K562 (cell line): ENCODE measurements around the gene SLC1A2. TPM values are rescaled to one million over a fixed set of nuclear protein-coding genes. Genes with fewer than 3 reads are reported as not detected.

Source experiments
- ATAC-seq: fragments of 200-7000 bp; cut with Tn5 transposase; 3 replicates; pipeline ENCODE4 v1.9.1; 2020; ENCODE audit warnings: moderate library complexity
- BruUV-seq: library from RNA; stranded (reverse); fragments of 400-500 nt; replicated peaks from 2 replicates; lab custom pipeline; 2021; lab: Mats Ljungman, UMichigan
- CTCF ChIA-PET: fragments of 300-600 bp; formaldehyde crosslinking; extraction: SDS; loops from one replicate; lab custom pipeline; 2021; ENCODE audit warnings: low intra/inter-chr PET ratio; lab: Yijun Ruan, JAX
- POLR2A ChIA-PET: fragments of 300-600, 350-650 bp; sonication (Branson Sonifier 250); formaldehyde crosslinking; extraction: SDS; loops from one replicate; lab custom pipeline; 2021; ENCODE audit warnings: antibody characterized with exemption, inconsistent platforms; lab: Yijun Ruan, JAX
- DNase-seq, 4 experiments: peaks; one replicate each; pipeline versions ENCODE4 v3.0.0 to v3.0.0-alpha.2; 2011 to 2018; ENCODE audit warnings: low spot score in 3 of 4, mixed read lengths in 3 of 4; ENCODE audit errors: extremely low read depth in 1 of 4
- FAIRE-seq: peaks from 2 replicates; lab custom pipeline; 2011; peaks lifted over from hg19 to GRCh38; lab: Jason Lieb, UNC
- H2AFZ ChIP-seq: 2 replicates; pipeline ENCODE4 v1.6.0; 2011; ENCODE audit warnings: low read depth, low read length, control low read depth, inconsistent platforms
- H3K27ac ChIP-seq: fragments of 200-600 bp; 3 replicates; pipeline ENCODE4 v1.8.0; 2011; ENCODE audit warnings: low read depth, mild to moderate bottlenecking, control low read depth, inconsistent platforms, low read length, moderate library complexity, mixed read lengths; ENCODE audit errors: extremely low read depth
- H3K27me3 ChIP-seq, 2 experiments: fragments of 300-600 bp in 1 of 2; 2 replicates in 1 of 2; 3 replicates in 1 of 2; pipeline versions ENCODE4 v1.6.0 to v1.8.0; 2011; ENCODE audit warnings: inconsistent platforms in 2 of 2, low read length in 2 of 2, mild to moderate bottlenecking in 1 of 2, mixed read lengths in 1 of 2, moderate library complexity in 1 of 2; ENCODE audit not compliant: control insufficient read depth in 2 of 2, insufficient read depth in 2 of 2
- H3K36me3 ChIP-seq: fragments of 300-600 bp; 3 replicates; pipeline ENCODE4 v1.8.0; 2011; ENCODE audit warnings: mild to moderate bottlenecking, low read length, inconsistent platforms; ENCODE audit not compliant: control insufficient read depth, insufficient read depth
- H3K4me1 ChIP-seq, 2 experiments: fragments of 200-600 bp in 1 of 2; replicated peaks in 1 of 2; 2 replicates in 1 of 2; 3 replicates in 1 of 2; pipeline versions ENCODE4 v1.5.1 to v1.8.0; 2011; ENCODE audit warnings: inconsistent platforms in 2 of 2, low read length in 2 of 2, mild to moderate bottlenecking in 1 of 2, mixed read lengths in 1 of 2, moderate library complexity in 1 of 2; ENCODE audit not compliant: control insufficient read depth in 2 of 2, insufficient read depth in 2 of 2
- H3K4me2 ChIP-seq: 2 replicates; pipeline ENCODE4 v1.6.1; 2011; ENCODE audit warnings: low read length, control low read depth, inconsistent platforms, mixed read lengths; ENCODE audit not compliant: insufficient read depth
- H3K4me3 ChIP-seq: fragments of 200-600 bp; sonication (generic), shearing (Covaris generic); 2 replicates; pipeline ENCODE4 v1.5.1; 2016; ENCODE audit warnings: control low read depth, inconsistent platforms
- H3K79me2 ChIP-seq: fragments of 200-600 bp; 3 replicates; pipeline ENCODE4 v1.8.0; 2011; ENCODE audit warnings: low read length, inconsistent platforms; ENCODE audit not compliant: control insufficient read depth, insufficient read depth
- H3K9ac ChIP-seq, 2 experiments: 2 replicates each; pipeline versions ENCODE4 v1.6.0 to v1.6.1; 2011; ENCODE audit warnings: low read depth in 2 of 2, low read length in 2 of 2, control low read depth in 1 of 2, inconsistent platforms in 1 of 2, mild to moderate bottlenecking in 1 of 2, mixed read lengths in 1 of 2; ENCODE audit not compliant: insufficient read depth in 1 of 2
- H3K9me1 ChIP-seq: one replicate; pipeline ENCODE4 v1.6.0; 2011; ENCODE audit warnings: inconsistent platforms, mild to moderate bottlenecking, low read length, moderate library complexity; ENCODE audit not compliant: control insufficient read depth, insufficient read depth
- H3K9me3 ChIP-seq: replicated peaks from 2 replicates; pipeline ENCODE4 v1.5.1; 2011; ENCODE audit warnings: low read depth, low read length, inconsistent platforms; ENCODE audit not compliant: control insufficient read depth, insufficient read depth
- H4K20me1 ChIP-seq: replicated peaks from 2 replicates; pipeline ENCODE4 v1.6.1; 2011; ENCODE audit warnings: low read length, inconsistent platforms, mixed read lengths; ENCODE audit not compliant: control insufficient read depth, insufficient read depth
- ADNP ChIP-seq: fragments of 200-800 bp; sonication (Bioruptor generic); IDR thresholded peaks from 2 replicates; pipeline ENCODE4 v1.6.1; 2016; ENCODE audit warnings: missing genetic modification characterization, missing compliant biosample characterization
- CC2D1A ChIP-seq: fragments of 450-650 bp; IDR thresholded peaks from 2 replicates; pipeline ENCODE4 v1.6.1; 2017; ENCODE audit warnings: mild to moderate bottlenecking
- CEBPG ChIP-seq, 3 experiments: fragments of 200-800 bp in 1 of 3; sonication (Bioruptor generic) in 1 of 3; sonication (generic) in 1 of 3; formaldehyde crosslinking in 1 of 3; IDR thresholded peaks in 2 of 3; conservative IDR thresholded peaks in 1 of 3; 2 replicates each; pipeline versions ENCODE4 v1.6.1 to v1.8.0; 2016 to 2022; ENCODE audit warnings: missing compliant biosample characterization in 2 of 3, missing genetic modification characterization in 2 of 3, mild to moderate bottlenecking in 1 of 3, missing genetic modification reagents in 1 of 3
- HSF4 ChIP-seq: fragments of 250-450 bp; sonication (Bioruptor Pico); IDR thresholded peaks from 2 replicates; pipeline ENCODE4 v2.1.2; 2022; ENCODE audit warnings: mild to moderate bottlenecking, moderate library complexity, borderline replicate concordance
- LARP7 ChIP-seq: fragments of 450-650 bp; IDR thresholded peaks from 2 replicates; pipeline ENCODE4 v1.6.1; 2016
- MEIS2 ChIP-seq: fragments of 450-650 bp; IDR thresholded peaks from 2 replicates; pipeline ENCODE4 v1.6.1; 2014; ENCODE audit warnings: mild to moderate bottlenecking; ENCODE audit not compliant: partially characterized antibody
- PCBP1 ChIP-seq: fragments of 200-400 bp; formaldehyde crosslinking; IDR thresholded peaks from 2 replicates; pipeline ENCODE4 v1.6.1; 2018; ENCODE audit warnings: mild to moderate bottlenecking, low read depth, low read length; ENCODE audit not compliant: poor library complexity, severe bottlenecking
- SOX6 ChIP-seq: fragments of 450-650 bp; IDR thresholded peaks from 2 replicates; pipeline ENCODE4 v1.6.1; 2014; ENCODE audit warnings: mild to moderate bottlenecking
- TBP ChIP-seq: optimal IDR thresholded peaks from 2 replicates; pipeline ENCODE3; 2011; ENCODE audit warnings: low read depth, low read length, improper control_type of control experiment
- WGBS: fragments of 100-300 bp; shearing (Covaris generic); methylation state at CpG from one replicate; pipeline ENCODE4 v1.1.6; 2016; ENCODE audit warnings: low coverage, mixed read lengths; ENCODE audit not compliant: insufficient coverage; ENCODE audit errors: missing lambda C conversion rate; 5-methylcytosine and 5-hydroxymethylcytosine counted together
- in situ Hi-C: fragments of 300-500 bp; cut with MboI; formaldehyde crosslinking; loops from 4 replicates; pipeline ENCODE4 v1.15.0; 2018; ENCODE audit warnings: inconsistent platforms, mixed read lengths
- intact Hi-C: fragments of 100-400 bp; cut with micrococcal nuclease; formaldehyde crosslinking; loops from 2 replicates; pipeline ENCODE4 v1.14.2; 2022
- polyA plus RNA-seq, 8 experiments: library from polyadenylated mRNA; depleted of rRNA in 4 of 8; stranded (reverse) in 5 of 8; unstranded in 3 of 8; fragments of >200 nt; fragmentation: Nextera tagmentation in 2 of 8; fragmentation: Illumina TruSeq in 1 of 8; extraction: Ambion mirVana in 2 of 8; extraction: Trizol in 1 of 8; gene quantifications; 2 replicates each; pipeline versions ENCODE4 v1.2.1 to v1.2.3, GENCODE V29; 2011 to 2014; ENCODE audit warnings: inconsistent platforms in 1 of 8, missing spikeins in 1 of 8
- total RNA-seq, 7 experiments: library from RNA; depleted of rRNA in 6 of 7; stranded (reverse); fragments of >200 nt in 6 of 7; fragmentation: Illumina TruSeq in 2 of 7; extraction: Trizol in 2 of 7; gene quantifications; 2 replicates each; pipeline versions ENCODE4 v1.2.1 to v1.2.3, GENCODE V29; 2011 to 2021; ENCODE audit warnings: low replicate concordance in 1 of 7
- TF ChIP-seq, protein P1 (sequence below): fragments of 450-650 bp; IDR thresholded peaks from 2 replicates; pipeline ENCODE4 v1.6.1; 2016; ENCODE audit warnings: missing biosample characterization, missing genetic modification characterization
- TF ChIP-seq, protein P2 (sequence below): fragments of 450-650 bp; IDR thresholded peaks from 2 replicates; pipeline ENCODE4 v1.6.1; 2016; ENCODE audit warnings: mild to moderate bottlenecking
- TF ChIP-seq, protein P3 (sequence below): fragments of 250-450 bp; sonication (Bioruptor Pico); IDR thresholded peaks from 2 replicates; pipeline ENCODE4 v1.8.0; 2022; ENCODE audit warnings: inconsistent platforms, mild to moderate bottlenecking, moderate library complexity, borderline replicate concordance
- TF ChIP-seq, protein P4 (sequence below): sonication (generic); formaldehyde crosslinking; IDR thresholded peaks from 2 replicates; pipeline ENCODE4 v1.8.1; 2023; ENCODE audit warnings: mild to moderate bottlenecking, missing genetic modification reagents

The SLC1A2 gene
- total and polyA plus RNA-seq, 9 of the 15 experiments (the other 6 are each of a cell fraction or from before 2014, with no cell fraction given), result 0.03 to 0.07 (median 0.04) TPM; not detected in 5

DNA sequence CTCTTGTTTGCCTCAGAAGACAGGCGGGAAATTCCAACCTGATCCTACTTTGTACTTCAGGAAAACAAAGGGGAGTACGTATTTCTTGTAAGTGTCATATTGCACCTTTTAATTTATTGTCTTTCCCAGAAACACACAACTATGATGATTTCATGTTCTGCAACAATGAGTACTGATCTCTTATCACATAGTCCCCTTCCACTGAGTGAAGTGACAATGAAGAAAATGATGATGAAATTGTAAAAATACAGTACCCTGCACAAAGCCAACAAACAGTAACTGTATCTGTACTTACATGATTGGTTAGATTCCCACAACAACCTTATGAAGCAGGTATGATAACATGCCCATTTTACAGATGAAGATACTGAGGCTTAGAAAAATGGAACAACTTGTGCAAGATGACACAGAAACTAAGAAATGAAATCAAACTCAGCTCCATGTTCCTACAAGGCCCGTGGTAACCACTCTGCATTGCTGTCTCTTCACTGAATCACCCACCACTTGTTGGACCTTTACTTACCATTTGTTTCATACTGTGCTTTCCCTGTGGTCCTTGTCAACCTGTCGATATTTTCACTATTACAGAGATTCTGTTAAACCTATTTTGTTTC, 37.5 kb downstream of the SLC1A2 start:
- no TSS peak for BruUV-seq
- no peak overlapping the region for H3K9ac ChIP-seq
- no peak overlapping the region for H2AFZ ChIP-seq
- DNase-seq, result no peak
- no peak overlapping the region for H3K4me2 ChIP-seq
- 4% methylated on average over 4 of the region's 4 CpGs for WGBS
- H3K79me2 ChIP-seq, result no peaks in the 10 kb centered on the region
- no peaks in the 10 kb centered on the region for H3K9me1 ChIP-seq
- H4K20me1 ChIP-seq, result no peaks in the 10 kb centered on the region
- intact Hi-C loops, result no loop called here
- H3K4me3 ChIP-seq, result no peak overlapping the region
- in situ Hi-C loops, result no loop called here
- no peaks in the 10 kb centered on the region for H3K9me3 ChIP-seq
- POLR2A ChIA-PET, result no interaction called here
- no peaks in the 10 kb centered on the region for H3K36me3 ChIP-seq
- ATAC-seq, result no peak
- no peak for FAIRE-seq
- CTCF ChIA-PET, result interaction anchor here (0.7 kb wide), 1 partner anchor 27 kb away, joined by 6 read pairs; no protein-coding TSS in a partner anchor
- H3K27me3 ChIP-seq, result peaks cover 0 to 5% of the 10 kb centered on the region in 2 experiments; a peak in 2 of 5 replicates
- no peaks in the 10 kb centered on the region for H3K4me1 ChIP-seq
- H3K27ac ChIP-seq, result no peak overlapping the region
- TF ChIP-seq, protein P1, sequence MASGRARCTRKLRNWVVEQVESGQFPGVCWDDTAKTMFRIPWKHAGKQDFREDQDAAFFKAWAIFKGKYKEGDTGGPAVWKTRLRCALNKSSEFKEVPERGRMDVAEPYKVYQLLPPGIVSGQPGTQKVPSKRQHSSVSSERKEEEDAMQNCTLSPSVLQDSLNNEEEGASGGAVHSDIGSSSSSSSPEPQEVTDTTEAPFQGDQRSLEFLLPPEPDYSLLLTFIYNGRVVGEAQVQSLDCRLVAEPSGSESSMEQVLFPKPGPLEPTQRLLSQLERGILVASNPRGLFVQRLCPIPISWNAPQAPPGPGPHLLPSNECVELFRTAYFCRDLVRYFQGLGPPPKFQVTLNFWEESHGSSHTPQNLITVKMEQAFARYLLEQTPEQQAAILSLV, result peak; percentile 31; the same call in 1 of the 2 replicates
- peak; percentile 82 for TF ChIP-seq ADNP (tag)
- TF ChIP-seq CEBPG (CRISPR knock-in tag; IDR thresholded peaks at IDR 0.05), result 0 out of 2 replicates have a peak, but pooled peaks have one; percentile 29
- TF ChIP-seq CEBPG (tag; conservative IDR thresholded peaks at IDR 0.05 in 1 of 2, IDR thresholded peaks at IDR 0.05 in 1 of 2), result peak; percentile 57 to 95
- no peak for TF ChIP-seq HSF4 (CRISPR knock-in tag)
- TF ChIP-seq SOX6, result 0 out of 2 replicates have a peak, but pooled peaks have one; percentile 12
- TF ChIP-seq CC2D1A, result no peak
- TF ChIP-seq, protein P2, sequence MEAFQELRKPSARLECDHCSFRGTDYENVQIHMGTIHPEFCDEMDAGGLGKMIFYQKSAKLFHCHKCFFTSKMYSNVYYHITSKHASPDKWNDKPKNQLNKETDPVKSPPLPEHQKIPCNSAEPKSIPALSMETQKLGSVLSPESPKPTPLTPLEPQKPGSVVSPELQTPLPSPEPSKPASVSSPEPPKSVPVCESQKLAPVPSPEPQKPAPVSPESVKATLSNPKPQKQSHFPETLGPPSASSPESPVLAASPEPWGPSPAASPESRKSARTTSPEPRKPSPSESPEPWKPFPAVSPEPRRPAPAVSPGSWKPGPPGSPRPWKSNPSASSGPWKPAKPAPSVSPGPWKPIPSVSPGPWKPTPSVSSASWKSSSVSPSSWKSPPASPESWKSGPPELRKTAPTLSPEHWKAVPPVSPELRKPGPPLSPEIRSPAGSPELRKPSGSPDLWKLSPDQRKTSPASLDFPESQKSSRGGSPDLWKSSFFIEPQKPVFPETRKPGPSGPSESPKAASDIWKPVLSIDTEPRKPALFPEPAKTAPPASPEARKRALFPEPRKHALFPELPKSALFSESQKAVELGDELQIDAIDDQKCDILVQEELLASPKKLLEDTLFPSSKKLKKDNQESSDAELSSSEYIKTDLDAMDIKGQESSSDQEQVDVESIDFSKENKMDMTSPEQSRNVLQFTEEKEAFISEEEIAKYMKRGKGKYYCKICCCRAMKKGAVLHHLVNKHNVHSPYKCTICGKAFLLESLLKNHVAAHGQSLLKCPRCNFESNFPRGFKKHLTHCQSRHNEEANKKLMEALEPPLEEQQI, result no peak
- peak; percentile 24 for TF ChIP-seq MEIS2
- no peak for TF ChIP-seq TBP
- no peak for TF ChIP-seq LARP7
- TF ChIP-seq PCBP1, result no peak
- TF ChIP-seq, protein P3, sequence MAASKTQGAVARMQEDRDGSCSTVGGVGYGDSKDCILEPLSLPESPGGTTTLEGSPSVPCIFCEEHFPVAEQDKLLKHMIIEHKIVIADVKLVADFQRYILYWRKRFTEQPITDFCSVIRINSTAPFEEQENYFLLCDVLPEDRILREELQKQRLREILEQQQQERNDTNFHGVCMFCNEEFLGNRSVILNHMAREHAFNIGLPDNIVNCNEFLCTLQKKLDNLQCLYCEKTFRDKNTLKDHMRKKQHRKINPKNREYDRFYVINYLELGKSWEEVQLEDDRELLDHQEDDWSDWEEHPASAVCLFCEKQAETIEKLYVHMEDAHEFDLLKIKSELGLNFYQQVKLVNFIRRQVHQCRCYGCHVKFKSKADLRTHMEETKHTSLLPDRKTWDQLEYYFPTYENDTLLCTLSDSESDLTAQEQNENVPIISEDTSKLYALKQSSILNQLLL (CRISPR knock-in tag), result no peak
- TF ChIP-seq, protein P4, sequence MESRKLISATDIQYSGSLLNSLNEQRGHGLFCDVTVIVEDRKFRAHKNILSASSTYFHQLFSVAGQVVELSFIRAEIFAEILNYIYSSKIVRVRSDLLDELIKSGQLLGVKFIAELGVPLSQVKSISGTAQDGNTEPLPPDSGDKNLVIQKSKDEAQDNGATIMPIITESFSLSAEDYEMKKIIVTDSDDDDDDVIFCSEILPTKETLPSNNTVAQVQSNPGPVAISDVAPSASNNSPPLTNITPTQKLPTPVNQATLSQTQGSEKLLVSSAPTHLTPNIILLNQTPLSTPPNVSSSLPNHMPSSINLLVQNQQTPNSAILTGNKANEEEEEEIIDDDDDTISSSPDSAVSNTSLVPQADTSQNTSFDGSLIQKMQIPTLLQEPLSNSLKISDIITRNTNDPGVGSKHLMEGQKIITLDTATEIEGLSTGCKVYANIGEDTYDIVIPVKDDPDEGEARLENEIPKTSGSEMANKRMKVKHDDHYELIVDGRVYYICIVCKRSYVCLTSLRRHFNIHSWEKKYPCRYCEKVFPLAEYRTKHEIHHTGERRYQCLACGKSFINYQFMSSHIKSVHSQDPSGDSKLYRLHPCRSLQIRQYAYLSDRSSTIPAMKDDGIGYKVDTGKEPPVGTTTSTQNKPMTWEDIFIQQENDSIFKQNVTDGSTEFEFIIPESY (CRISPR knock-in tag), result no peak
